ENCODE results near the gene WFDC8. TPM values are rescaled to one million over a fixed set of nuclear protein-coding genes. Genes with fewer than 3 reads are reported as not detected.

The WFDC8 gene
- total RNA-seq, 1 experiment from 2014 or later: not detected

DNA sequence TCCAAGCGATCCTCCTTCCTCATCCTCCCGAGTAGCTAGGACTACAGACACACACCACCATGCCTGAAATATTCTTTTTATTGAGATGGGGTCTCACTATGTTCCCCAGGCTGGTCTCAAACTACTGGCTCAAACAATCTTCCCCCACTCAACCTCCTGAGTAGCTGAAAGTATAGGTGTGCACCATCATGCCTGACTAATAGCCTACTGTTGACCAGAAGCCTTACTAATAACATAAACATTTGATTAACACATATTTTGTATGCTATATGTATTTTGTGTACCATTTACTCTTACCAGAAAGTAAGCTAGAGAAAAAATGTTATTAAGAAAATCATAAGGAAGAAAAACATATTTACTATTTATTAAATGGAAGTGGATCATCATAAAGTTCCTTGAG is 38.5 kb upstream of the WFDC8 start:
- H2BK12ac ChIP-seq (ENCODE audit: insufficient read length, low read depth, low read length): no peak overlapping the region
- peaks cover 0 to 2% of the 10 kb centered on the region in 2 experiments; a peak in 1 of 5 replicates for H3K9me3 Mint-ChIP-seq
- no peak overlapping the region for H2BK20ac ChIP-seq (ENCODE audit: low read depth, low read length, poor library complexity, severe bottlenecking)
- no peaks in the 10 kb centered on the region for H3K4me1 ChIP-seq (ENCODE audit: insufficient read depth, low read length)
- no peak overlapping the region for H3K9ac ChIP-seq (ENCODE audit: extremely low read depth, insufficient read length, low read length)
- no peaks in the 10 kb centered on the region; the same call in 1 of the 2 replicates for H3K27me3 Mint-ChIP-seq (ENCODE audit: low read depth)
- H3K14ac ChIP-seq (ENCODE audit: insufficient read depth, low read length): no peak overlapping the region
- H3K56ac ChIP-seq (ENCODE audit: insufficient read length, low read depth, low read length): no peak overlapping the region
- H3K27ac Mint-ChIP-seq: no peak overlapping the region
- no peaks in the 10 kb centered on the region for H3K27me3 ChIP-seq (ENCODE audit: insufficient read depth, low read length)
- H3K18ac ChIP-seq (ENCODE audit: insufficient read length, low read depth, low read length): no peak overlapping the region
- no peaks in the 10 kb centered on the region for H3K36me3 Mint-ChIP-seq (ENCODE audit: insufficient read depth in 1 of 3, low read depth in 3 of 3)
- no peak for DNase-seq
- no peak overlapping the region for H3K4me3 Mint-ChIP-seq
- no peak overlapping the region for H3T11ph ChIP-seq (ENCODE audit: low read length)
- H3K23me2 ChIP-seq (ENCODE audit: insufficient read length, low read depth, low read length, poor library complexity, severe bottlenecking): no peaks in the 10 kb centered on the region
- H4K8ac ChIP-seq (replicated peaks; ENCODE audit: insufficient read length, low read depth, low read length): no peak overlapping the region
- no peaks in the 10 kb centered on the region for H4K20me1 ChIP-seq (ENCODE audit: control insufficient read depth, insufficient read depth, insufficient read length)
- no peak overlapping the region for H2AFZ ChIP-seq (ENCODE audit: low read length)
- no peak overlapping the region for H3K4me2 ChIP-seq (ENCODE audit: insufficient read depth, insufficient read length, low read length)
- no CpG with 5 or more reads among the region's 2 CpGs for WGBS (ENCODE audit: extremely low coverage, insufficient read length, low lambda C conversion rate)
- no peaks in the 10 kb centered on the region for H3K79me1 ChIP-seq (ENCODE audit: insufficient read depth, low read depth, low read length, poor library complexity, severe bottlenecking)
- H2BK5ac ChIP-seq (ENCODE audit: insufficient read length, low read length): no peak overlapping the region
- H3K23ac ChIP-seq (ENCODE audit: insufficient read length, low read depth, low read length): no peak overlapping the region
- H2BK120ac ChIP-seq (ENCODE audit: low read depth, low read length, poor library complexity, severe bottlenecking): no peak overlapping the region
- H2AK5ac ChIP-seq (ENCODE audit: insufficient read length, low read length): no peak overlapping the region
- no peaks in the 10 kb centered on the region for H3K9me3 ChIP-seq (ENCODE audit: control insufficient read depth, low read depth, low read length)
- no peaks in the 10 kb centered on the region for H3K79me2 ChIP-seq (ENCODE audit: insufficient read depth, low read length)
- no peak overlapping the region for H4K91ac ChIP-seq (ENCODE audit: insufficient read length, low read depth, low read length)
- no peak overlapping the region for H4K5ac ChIP-seq (ENCODE audit: insufficient read length, low read depth, low read length)
- no peak overlapping the region for H3K27ac ChIP-seq (ENCODE audit: insufficient read length, low read depth, low read length)
- no peak overlapping the region for H3K4ac ChIP-seq (ENCODE audit: low read depth, low read length)
- peaks cover 3% of the 10 kb centered on the region in 2 experiments; a peak in 1 of 4 replicates for H3K4me1 Mint-ChIP-seq
- H2BK15ac ChIP-seq (ENCODE audit: low read depth, low read length): no peak overlapping the region
- TF ChIP-seq, protein P1, sequence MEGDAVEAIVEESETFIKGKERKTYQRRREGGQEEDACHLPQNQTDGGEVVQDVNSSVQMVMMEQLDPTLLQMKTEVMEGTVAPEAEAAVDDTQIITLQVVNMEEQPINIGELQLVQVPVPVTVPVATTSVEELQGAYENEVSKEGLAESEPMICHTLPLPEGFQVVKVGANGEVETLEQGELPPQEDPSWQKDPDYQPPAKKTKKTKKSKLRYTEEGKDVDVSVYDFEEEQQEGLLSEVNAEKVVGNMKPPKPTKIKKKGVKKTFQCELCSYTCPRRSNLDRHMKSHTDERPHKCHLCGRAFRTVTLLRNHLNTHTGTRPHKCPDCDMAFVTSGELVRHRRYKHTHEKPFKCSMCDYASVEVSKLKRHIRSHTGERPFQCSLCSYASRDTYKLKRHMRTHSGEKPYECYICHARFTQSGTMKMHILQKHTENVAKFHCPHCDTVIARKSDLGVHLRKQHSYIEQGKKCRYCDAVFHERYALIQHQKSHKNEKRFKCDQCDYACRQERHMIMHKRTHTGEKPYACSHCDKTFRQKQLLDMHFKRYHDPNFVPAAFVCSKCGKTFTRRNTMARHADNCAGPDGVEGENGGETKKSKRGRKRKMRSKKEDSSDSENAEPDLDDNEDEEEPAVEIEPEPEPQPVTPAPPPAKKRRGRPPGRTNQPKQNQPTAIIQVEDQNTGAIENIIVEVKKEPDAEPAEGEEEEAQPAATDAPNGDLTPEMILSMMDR (conservative IDR thresholded peaks at IDR 0.05): no peak

Measured in H9 (cell line).